ENCODE results near the gene ABT1. TPM values are rescaled to one million over a fixed set of nuclear protein-coding genes. Genes with fewer than 3 reads are reported as not detected.

ABT1 gene
- total RNA-seq, 1 donor from 2014 or later: 11.6 TPM

- no peak for DNase-seq (ENCODE audit: low spot score)
These were observed 5.5 kb downstream of the ABT1 start for GRCh38 chr6:26602262-26602661.

- no peak for DNase-seq (ENCODE audit: low spot score)
These were observed 7.3 kb downstream of the ABT1 start for GRCh38 chr6:26604026-26604425.

- DNase-seq (ENCODE audit: low spot score): no peak
These were observed 8.0 kb downstream of the ABT1 start for GRCh38 chr6:26604797-26605196.

GRCh38 chr6:26607434-26608230 lies 10.9 kb downstream of the ABT1 start:
- peak; percentile 58 for DNase-seq (ENCODE audit: low spot score)

- no peak for DNase-seq (ENCODE audit: low spot score)
These were observed 12.7 kb downstream of the ABT1 start for GRCh38 chr6:26609463-26609862.

- DNase-seq (ENCODE audit: low spot score): no peak
These were observed 14.8 kb downstream of the ABT1 start for GRCh38 chr6:26611599-26611998.

DNA sequence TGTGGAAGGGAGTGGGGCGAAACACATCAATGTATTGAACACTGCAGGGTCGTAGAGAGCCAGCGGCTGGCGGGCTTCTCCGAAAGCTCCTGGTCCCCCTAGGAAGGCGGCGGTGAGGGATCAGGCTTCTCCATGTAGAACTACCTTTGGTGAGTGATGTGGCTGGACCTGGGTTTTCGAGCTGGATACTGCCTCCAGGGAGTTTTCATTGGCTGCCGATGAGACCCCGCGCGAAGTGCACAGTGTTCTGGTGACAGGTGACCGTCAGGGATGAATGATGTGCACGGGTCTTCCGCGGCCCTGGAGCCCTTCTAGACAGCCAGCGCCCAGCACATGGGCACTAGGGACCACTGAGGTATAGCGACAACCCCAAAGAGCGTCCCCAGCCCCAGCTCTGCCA lies 16.4 kb downstream of the ABT1 start:
- no peak for DNase-seq (ENCODE audit: low spot score)

GRCh38 chr6:26613689-26614683 lies 17.2 kb downstream of the ABT1 start:
- no peak for DNase-seq (ENCODE audit: low spot score)

GRCh38 chr6:26623339-26623859 lies 26.6 kb downstream of the ABT1 start:
- DNase-seq (ENCODE audit: low spot score): no peak

- DNase-seq (ENCODE audit: low spot score): no peak
These were observed 27.8 kb downstream of the ABT1 start for GRCh38 chr6:26624557-26624956.

DNA sequence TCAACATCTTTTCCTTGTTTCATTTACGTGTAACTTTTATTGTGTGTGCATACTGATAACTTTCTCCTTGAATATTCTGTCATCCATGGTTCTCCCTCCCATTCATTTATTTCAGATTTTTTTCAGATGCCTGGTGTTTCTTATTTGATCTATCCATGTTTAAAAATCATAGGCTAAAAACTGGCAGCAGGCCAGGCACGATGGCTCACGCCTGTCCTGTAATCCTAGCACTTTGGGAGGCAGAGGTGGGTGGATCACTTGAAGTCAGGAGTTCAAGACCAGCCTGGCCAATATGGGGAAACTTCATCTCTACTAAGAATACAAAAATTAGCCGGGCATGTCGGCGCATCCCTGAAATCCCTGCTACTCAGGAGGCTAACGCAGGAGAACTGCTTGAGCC lies 31.1 kb downstream of the ABT1 start:
- DNase-seq (ENCODE audit: low spot score): no peak

DNA sequence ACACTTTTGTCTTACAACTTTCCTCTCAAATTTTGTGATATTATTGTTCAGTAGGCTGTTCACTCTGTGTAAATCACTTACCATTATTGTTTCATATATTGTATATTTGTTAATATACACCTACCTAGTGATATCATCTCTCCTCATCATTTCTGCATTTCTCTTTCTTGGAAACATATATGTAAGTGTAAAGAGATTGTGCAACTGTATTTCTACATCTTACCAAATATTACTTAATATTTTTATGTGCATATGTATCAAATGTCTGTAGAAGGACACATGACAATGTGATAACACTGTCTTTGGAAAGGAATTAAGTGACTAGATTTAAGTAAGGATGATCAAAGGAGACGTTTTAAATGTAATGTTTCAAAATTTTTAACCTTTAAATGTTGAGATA lies 32.6 kb downstream of the ABT1 start:
- DNase-seq (ENCODE audit: low spot score): no peak

GRCh38 chr6:26640806-26641205 lies 44.1 kb downstream of the ABT1 start:
- no peak for DNase-seq (ENCODE audit: low spot score)

- DNase-seq (ENCODE audit: low spot score): no peak
These were observed 49.3 kb downstream of the ABT1 start for GRCh38 chr6:26646074-26646473.

Other genes with a start within 250 kb of the ABT1 start
- gene BTN3A2, start 231.8 kb upstream of the ABT1 start, total RNA-seq: 53.1 TPM
- gene BTN2A2, start 213.8 kb upstream of the ABT1 start, total RNA-seq: 10.0 TPM
- gene BTN3A1, start 194.7 kb upstream of the ABT1 start, total RNA-seq: 32.1 TPM
- gene BTN3A3, start 156.4 kb upstream of the ABT1 start, total RNA-seq: 32.1 TPM
- gene BTN2A1, start 139.0 kb upstream of the ABT1 start, total RNA-seq: 23.4 TPM
- gene BTN1A1, start 96.7 kb upstream of the ABT1 start, total RNA-seq: not detected
- gene HMGN4, start 58.6 kb upstream of the ABT1 start, total RNA-seq: 55.8 TPM
- gene ZNF322, start 62.8 kb downstream of the ABT1 start, total RNA-seq: 31.8 TPM